Measurements from ENCODE around the gene OR4D1.
"Not testable (repeated sequence)": the region's sequence is repeated elsewhere in the genome, so short reads cannot be mapped to it uniquely, and the experiment has no call there.

DNA sequence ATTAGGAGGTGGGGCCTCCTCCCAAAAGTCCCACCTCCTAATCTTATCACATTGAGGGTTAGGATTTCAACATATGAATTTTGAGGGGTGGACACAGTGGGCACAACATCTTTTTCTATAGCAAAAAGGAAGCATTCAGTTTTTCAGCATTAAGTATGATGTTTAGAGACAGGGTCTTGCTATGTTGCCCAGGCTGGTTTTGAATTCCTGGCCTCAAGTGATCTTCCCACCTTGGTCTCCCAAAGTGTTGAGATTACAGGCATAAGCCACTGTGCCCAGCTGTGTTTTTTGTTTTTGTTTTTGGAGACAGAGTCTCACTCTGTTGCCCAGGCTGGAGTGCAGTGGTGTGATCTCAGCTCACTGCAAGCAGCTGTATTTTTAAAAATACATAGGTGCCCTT lies 46.3 kb upstream of the OR4D1 start:
- TF ChIP-seq EZH2phosphoT487 (IDR thresholded peaks at IDR 0.05; ENCODE audit: low read depth): not testable (repeated sequence)
- TF ChIP-seq, protein P1, sequence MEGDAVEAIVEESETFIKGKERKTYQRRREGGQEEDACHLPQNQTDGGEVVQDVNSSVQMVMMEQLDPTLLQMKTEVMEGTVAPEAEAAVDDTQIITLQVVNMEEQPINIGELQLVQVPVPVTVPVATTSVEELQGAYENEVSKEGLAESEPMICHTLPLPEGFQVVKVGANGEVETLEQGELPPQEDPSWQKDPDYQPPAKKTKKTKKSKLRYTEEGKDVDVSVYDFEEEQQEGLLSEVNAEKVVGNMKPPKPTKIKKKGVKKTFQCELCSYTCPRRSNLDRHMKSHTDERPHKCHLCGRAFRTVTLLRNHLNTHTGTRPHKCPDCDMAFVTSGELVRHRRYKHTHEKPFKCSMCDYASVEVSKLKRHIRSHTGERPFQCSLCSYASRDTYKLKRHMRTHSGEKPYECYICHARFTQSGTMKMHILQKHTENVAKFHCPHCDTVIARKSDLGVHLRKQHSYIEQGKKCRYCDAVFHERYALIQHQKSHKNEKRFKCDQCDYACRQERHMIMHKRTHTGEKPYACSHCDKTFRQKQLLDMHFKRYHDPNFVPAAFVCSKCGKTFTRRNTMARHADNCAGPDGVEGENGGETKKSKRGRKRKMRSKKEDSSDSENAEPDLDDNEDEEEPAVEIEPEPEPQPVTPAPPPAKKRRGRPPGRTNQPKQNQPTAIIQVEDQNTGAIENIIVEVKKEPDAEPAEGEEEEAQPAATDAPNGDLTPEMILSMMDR (IDR thresholded peaks at IDR 0.05; ENCODE audit: low read depth, low read length): not testable (repeated sequence)

All from OCI-LY3 (cell line).